Measurements from ENCODE around the gene EFHD2. TPM values are rescaled to one million over a fixed set of nuclear protein-coding genes. Genes with fewer than 3 reads are reported as not detected.
A peak's percentile ranks its signal among the peaks of the same experiment; 100 is the strongest.

The EFHD2 gene
- total RNA-seq, 1 experiment from 2014 or later: 69.7 TPM

- TF ChIP-seq FOSL1 (IDR thresholded peaks at IDR 0.05; ENCODE audit: low read depth): peak; percentile 36; the same call in 1 of the 2 replicates
- TF ChIP-seq TCF7L2 (IDR thresholded peaks at IDR 0.05; ENCODE audit: borderline replicate concordance, extremely low read depth, insufficient read depth, insufficient read length): no peak
- H3K9ac ChIP-seq (ENCODE audit: low read length): no peak overlapping the region
- RAD21 ChIA-PET (ENCODE audit: low non-redundant PET in 1 of 2, low total read pairs in 2 of 2, uncharacterized antibody in 2 of 2, unreplicated experiment in 2 of 2): no interaction called here
- POLR2A ChIA-PET: no interaction called here
- H3K4me1 ChIP-seq (ENCODE audit: control insufficient read depth in 1 of 2, insufficient read depth in 2 of 2, low read length in 2 of 2): peaks cover 3 to 10% of the 10 kb centered on the region in 2 experiments; a peak in 3 of 4 replicates
- DNase-seq (ENCODE audit: low read depth, low spot score): no peak
- no peak overlapping the region for H2AFZ ChIP-seq (ENCODE audit: low read depth, low read length, poor library complexity, severe bottlenecking)
- H3K9me2 ChIP-seq (ENCODE audit: insufficient read depth): no peaks in the 10 kb centered on the region
- H3K9me3 ChIP-seq (ENCODE audit: control insufficient read depth in 1 of 2, insufficient read depth in 1 of 2, low read depth in 1 of 2, low read length in 2 of 2): no peaks in the 10 kb centered on the region
- peak; percentile 46; the same call in 1 of the 2 replicates for ATAC-seq
- intact Hi-C loops (cut with micrococcal nuclease): no loop called here
- no TSS peak for BruUV-seq (replicated peaks)
- no peak overlapping the region for H3K27ac ChIP-seq (ENCODE audit: low read depth, low read length)
- peak overlapping the region; percentile 44; the same call in 1 of the 2 replicates for H3K4me2 ChIP-seq (ENCODE audit: low read length)
- H3K4me3 ChIP-seq (replicated peaks in 1 of 2; ENCODE audit: low read depth in 1 of 2, low read length in 2 of 2): no peak overlapping the region
- H4K20me1 ChIP-seq (ENCODE audit: insufficient read depth): no peaks in the 10 kb centered on the region
- CTCF ChIA-PET: no interaction called here
- no peaks in the 10 kb centered on the region for H3K27me3 ChIP-seq (ENCODE audit: insufficient read depth, low read length)
- no peaks in the 10 kb centered on the region for H3K79me2 ChIP-seq (ENCODE audit: insufficient read depth, low read length)
- H3K36me3 ChIP-seq (ENCODE audit: control insufficient read depth in 1 of 2, insufficient read depth in 2 of 2, low read length in 2 of 2): no peaks in the 10 kb centered on the region
Observed at GRCh38 chr1:15459771-15460707, 50.4 kb downstream of the EFHD2 start.

GRCh38 chr1:15460708-15461095 lies 51.0 kb downstream of the EFHD2 start:
- no peak for ATAC-seq
- Histone ChIP-seq H3K79me2 (ENCODE audit: insufficient read depth, low read length) (no peaks in the 10 kb centered on the region), H3K9ac (ENCODE audit: low read length) (no peak overlapping the region), H3K27ac (ENCODE audit: low read depth, low read length) (no peak overlapping the region), H3K9me3 (ENCODE audit: control insufficient read depth in 1 of 2, insufficient read depth in 1 of 2, low read depth in 1 of 2, low read length in 2 of 2) (no peaks in the 10 kb centered on the region), H3K27me3 (ENCODE audit: insufficient read depth, low read length) (no peaks in the 10 kb centered on the region), H2AFZ (ENCODE audit: low read depth, low read length, poor library complexity, severe bottlenecking) (no peak overlapping the region), H3K36me3 (ENCODE audit: control insufficient read depth in 1 of 2, insufficient read depth in 2 of 2, low read length in 2 of 2) (no peaks in the 10 kb centered on the region), H3K4me1 (ENCODE audit: control insufficient read depth in 1 of 2, insufficient read depth in 2 of 2, low read length in 2 of 2) (peaks cover 3 to 10% of the 10 kb centered on the region in 2 experiments; a peak in 3 of 4 replicates), H3K4me3 (replicated peaks in 1 of 2; ENCODE audit: low read depth in 1 of 2, low read length in 2 of 2) (no peak overlapping the region), H3K9me2 (ENCODE audit: insufficient read depth) (no peaks in the 10 kb centered on the region), H3K4me2 (ENCODE audit: low read length) (no peak overlapping the region), H4K20me1 (ENCODE audit: insufficient read depth) (no peaks in the 10 kb centered on the region)
- no peak for DNase-seq (ENCODE audit: low read depth, low spot score)
- ChIA-PET CTCF (no interaction called here), POLR2A (no interaction called here), RAD21 (ENCODE audit: low non-redundant PET in 1 of 2, low total read pairs in 2 of 2, uncharacterized antibody in 2 of 2, unreplicated experiment in 2 of 2) (no interaction called here)
- no TSS peak for BruUV-seq (replicated peaks)
- intact Hi-C loops (cut with micrococcal nuclease): no loop called here
- TF ChIP-seq POLR2A (IDR thresholded peaks at IDR 0.05; ENCODE audit: borderline replicate concordance, extremely low read depth, insufficient read depth, insufficient read length) (no peak), CTCF (IDR thresholded peaks at IDR 0.05 in 2 of 3, conservative IDR thresholded peaks at IDR 0.05 in 1 of 3; ENCODE audit: borderline replicate concordance in 1 of 3, insufficient read depth in 1 of 3, low read depth in 2 of 3, low read length in 2 of 3) (no peak), ZNF274 (IDR thresholded peaks at IDR 0.05; ENCODE audit: low read depth, low read length) (no peak), CEBPB (IDR thresholded peaks at IDR 0.05; ENCODE audit: low read depth) (no peak), EZH2phosphoT487 (IDR thresholded peaks at IDR 0.05; ENCODE audit: borderline replicate concordance) (no peak), TCF7L2 (IDR thresholded peaks at IDR 0.05; ENCODE audit: borderline replicate concordance, extremely low read depth, insufficient read depth, insufficient read length) (no peak), MAX (IDR thresholded peaks at IDR 0.05) (no peak), ZBTB33 (IDR thresholded peaks at IDR 0.05; ENCODE audit: extremely low read depth, insufficient replicate concordance, low read length) (no peak), ZFX (IDR thresholded peaks at IDR 0.05) (no peak)

Measured in HCT116 (cell line).